Measurements from ENCODE around the gene RBMS3.
"Not testable (repeated sequence)": the region's sequence is repeated elsewhere in the genome, so short reads cannot be mapped to it uniquely, and the experiment has no call there.

RBMS3 gene

DNA sequence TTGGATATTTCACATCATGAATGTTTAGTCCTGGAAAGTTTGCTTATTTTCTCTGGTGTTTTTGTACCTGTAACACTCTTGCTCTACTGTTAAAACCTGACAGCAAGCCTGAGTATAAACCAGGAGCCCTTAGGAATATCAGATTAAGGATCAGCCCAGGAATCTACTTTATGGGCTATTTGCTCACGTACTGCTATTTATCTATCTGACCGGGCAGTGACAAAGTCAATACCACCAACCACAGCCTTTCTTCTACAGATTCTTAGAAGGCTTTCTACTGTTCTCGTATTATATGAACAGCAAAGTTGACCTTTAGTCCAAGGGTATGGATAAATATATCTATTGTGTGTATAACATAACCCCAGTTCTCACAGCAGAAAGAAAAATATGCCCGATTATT lies 521.2 kb downstream of the RBMS3 start:
- no peak for DNase-seq (ENCODE audit: low read depth)

DNA sequence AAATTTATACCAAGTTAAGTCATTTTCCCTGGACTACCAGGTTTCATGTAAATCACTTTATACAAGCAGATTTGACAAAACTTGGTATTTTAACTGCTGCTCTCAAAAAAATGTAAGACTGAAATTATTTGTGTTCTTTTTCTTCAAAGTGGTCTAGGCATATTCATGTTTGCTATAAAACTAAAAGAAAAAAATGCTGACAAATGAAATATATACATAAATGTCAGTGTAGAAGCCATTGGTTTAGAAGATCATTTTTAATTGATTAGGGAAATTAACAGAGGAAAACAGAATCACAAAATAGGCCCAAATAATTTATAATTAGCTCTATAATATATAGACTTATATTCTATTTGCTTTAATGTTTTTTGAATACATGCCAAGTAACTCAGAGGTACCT lies 523.2 kb downstream of the RBMS3 start:
- no peak for DNase-seq (ENCODE audit: low read depth)

GRCh38 chr3:29805757-29806156 lies 524.9 kb downstream of the RBMS3 start:
- no peak for DNase-seq (ENCODE audit: low read depth)

GRCh38 chr3:29808324-29808723 lies 527.5 kb downstream of the RBMS3 start:
- DNase-seq (ENCODE audit: low read depth): not testable (repeated sequence)

- DNase-seq (ENCODE audit: low read depth): peak; percentile 49
Measured at GRCh38 chr3:29822071-29822470, 541.2 kb downstream of the RBMS3 start.

DNA sequence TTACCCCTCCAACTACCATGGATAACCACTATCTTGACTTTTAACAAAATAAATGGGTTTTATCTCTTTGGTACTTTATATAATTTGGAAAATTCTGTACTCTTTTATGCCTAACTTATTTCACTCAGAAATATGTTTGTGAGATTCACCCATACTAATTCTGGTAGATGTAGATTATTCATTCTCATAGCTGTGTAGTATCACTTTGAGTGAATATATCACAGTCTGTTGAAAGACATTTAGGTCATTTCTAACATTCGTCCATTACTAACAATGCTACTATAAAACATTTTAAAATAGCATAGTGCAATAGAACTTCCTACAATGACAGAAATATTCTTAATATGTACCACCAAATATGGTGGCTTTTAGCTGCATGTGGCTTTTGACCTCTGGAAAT lies 542.4 kb downstream of the RBMS3 start:
- DNase-seq (ENCODE audit: low read depth): no peak

- DNase-seq (ENCODE audit: low read depth): no peak
Measured at GRCh38 chr3:29826712-29827111, 545.8 kb downstream of the RBMS3 start.

- DNase-seq (ENCODE audit: low read depth): no peak
Measured at GRCh38 chr3:29827756-29828155, 546.9 kb downstream of the RBMS3 start.

- DNase-seq (ENCODE audit: low read depth): no peak
Measured at GRCh38 chr3:29829340-29829739, 548.5 kb downstream of the RBMS3 start.

- DNase-seq (ENCODE audit: low read depth): no peak
Measured at GRCh38 chr3:29850641-29851040, 569.8 kb downstream of the RBMS3 start.

DNA sequence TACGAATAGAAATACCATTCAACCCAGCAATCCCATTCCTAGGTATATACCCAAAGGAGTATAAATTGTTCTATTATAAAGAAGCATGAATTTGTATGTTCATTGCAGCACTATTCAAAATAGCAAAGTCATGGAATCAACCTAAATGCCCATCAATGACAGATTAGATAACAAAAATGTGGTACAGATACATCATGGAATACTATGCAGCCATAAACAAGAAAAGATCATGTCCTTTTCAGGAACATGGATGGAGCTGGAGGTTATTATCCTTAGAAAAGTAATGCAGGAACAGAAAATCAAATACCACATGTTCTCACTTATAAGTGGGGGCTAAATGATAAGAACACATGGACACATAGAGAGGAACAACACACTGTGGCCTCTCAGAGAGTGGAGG lies 571.9 kb downstream of the RBMS3 start:
- no peak for DNase-seq (ENCODE audit: low read depth)

- DNase-seq (ENCODE audit: low read depth): no peak
Measured at GRCh38 chr3:29853841-29854397, 573.0 kb downstream of the RBMS3 start.

DNA sequence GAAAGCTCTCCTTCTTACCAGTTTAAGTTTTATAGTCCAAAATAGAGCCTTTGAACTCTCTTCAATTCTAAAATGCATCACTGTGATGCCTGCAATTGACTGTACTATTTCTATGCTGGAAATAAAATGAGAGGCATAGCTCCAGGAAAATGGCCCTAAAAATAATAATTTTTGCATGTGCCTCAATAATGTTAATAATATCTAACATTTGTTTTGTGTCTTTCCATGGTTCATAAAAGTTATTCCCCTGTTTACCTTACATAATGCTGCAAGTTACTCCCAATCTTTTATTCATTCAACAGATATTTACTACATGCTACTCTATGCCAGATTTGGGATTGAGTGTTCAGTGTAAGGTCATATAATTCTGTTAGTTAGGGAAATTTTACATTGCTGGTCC lies 574.0 kb downstream of the RBMS3 start:
- DNase-seq (ENCODE audit: low read depth): no peak

DNA sequence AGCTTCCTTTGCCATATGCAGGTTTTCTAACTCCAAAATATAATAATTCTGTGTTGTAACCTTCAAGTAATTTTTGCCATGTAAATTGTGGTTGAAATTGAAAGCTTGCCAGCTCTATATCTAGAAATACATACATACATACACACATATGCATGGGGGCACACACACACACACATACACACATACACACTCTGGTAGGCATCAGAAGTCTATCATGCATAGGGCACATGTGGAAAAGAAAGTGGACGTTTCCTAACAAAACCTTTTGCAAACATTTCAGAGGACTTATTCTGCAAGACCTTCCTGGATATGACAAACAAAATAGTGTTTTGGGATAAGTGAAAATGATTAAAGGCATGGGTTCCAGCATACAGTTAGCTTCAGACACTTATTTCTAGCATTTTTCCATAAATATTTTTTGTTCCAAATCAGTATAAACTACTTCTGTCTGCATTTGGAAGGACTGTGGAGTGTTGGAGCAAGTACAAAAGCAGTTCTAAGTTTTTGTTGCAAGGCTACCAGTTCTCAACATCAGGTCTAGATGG lies 578.9 kb downstream of the RBMS3 start:
- no peak for DNase-seq (ENCODE audit: low read depth)

- no peak for DNase-seq (ENCODE audit: low read depth)
Measured at GRCh38 chr3:29864809-29865208, 583.9 kb downstream of the RBMS3 start.

DNA sequence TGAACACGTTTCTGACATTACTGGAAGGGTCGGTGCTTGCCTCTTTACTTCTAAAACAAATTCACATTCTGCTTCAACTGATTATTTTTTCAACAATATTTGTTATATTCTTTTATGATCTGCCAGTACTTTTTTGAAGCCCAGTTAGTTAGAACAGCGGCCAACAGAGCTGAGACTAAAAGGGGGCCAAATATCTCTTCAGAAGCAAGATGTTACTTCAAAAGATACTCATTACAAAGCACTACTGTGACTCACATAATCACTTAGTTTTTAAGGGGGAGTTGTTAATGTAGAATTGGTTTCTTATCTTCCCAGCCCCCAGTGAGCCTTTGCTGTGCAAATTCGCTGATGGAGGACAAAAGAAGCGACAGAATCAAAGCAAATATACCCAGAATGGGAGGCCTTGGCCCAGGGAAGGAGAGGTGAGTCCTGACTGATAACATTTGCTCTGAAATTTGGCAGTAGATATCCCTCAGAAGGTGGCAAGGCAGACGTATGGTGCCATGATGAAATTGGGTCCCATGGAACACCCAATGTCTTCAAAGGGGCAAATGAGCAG lies 587.8 kb downstream of the RBMS3 start:
- no peak for DNase-seq (ENCODE audit: low read depth)

- no peak for DNase-seq (ENCODE audit: low read depth)
Measured at GRCh38 chr3:29870136-29870535, 589.3 kb downstream of the RBMS3 start.

DNA sequence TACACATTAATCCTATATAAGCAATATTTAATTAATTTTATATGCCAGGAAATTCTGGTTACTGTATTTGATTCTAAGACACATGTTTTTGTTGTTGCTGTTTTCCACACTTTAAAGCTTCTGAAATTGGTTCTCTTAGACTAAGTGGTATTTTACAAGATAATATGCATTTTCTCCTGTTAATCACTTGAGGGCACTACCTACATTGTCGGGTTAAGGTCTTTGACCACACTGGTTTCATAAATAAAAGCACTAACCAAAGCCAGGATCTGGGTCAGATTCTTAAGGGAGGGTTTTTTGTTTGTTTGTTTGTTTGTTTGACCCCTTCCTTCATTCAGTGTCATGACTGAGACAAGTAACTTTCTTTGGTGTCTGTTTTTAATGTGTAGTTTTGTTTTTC lies 590.2 kb downstream of the RBMS3 start:
- no peak for DNase-seq (ENCODE audit: low read depth)

GRCh38 chr3:29880809-29881208 lies 599.9 kb downstream of the RBMS3 start:
- DNase-seq (ENCODE audit: low read depth): no peak

DNA sequence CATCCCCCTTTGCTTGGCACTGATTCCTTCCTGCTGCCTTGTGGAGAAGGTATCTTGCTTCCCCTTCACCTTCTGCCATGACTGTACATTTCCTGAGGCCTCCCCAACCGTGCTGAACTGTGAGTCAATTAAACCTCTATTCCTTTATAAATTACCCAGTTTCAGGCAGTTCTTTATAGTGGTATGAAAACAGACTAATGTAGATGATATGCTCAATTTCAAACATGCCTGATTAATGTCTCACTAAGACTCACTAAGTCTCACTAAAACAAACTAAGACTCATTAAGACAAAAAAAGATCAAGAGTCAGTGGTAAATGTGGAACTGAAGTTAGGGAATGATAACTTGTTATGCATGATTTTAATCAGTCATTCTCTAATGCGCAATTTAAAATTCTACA lies 606.6 kb downstream of the RBMS3 start:
- peak; percentile 6 for DNase-seq (ENCODE audit: low read depth)

DNA sequence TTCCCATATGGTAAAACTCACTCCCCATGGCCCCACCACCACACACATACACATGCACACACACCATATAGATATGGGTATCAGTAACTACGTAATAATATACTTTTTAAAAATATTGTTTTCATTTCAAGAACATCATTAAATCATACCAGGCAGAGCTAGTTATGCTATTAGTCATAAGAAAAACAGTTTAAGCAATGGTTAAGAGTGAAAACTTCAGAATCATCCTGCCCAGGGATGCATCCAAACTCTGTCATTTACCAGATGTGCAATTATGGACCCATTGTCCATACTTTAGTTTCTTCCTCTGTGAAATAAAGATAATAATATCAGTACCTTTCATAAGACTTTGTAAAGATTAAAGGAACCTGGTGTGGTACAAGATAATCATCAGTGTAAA lies 608.3 kb downstream of the RBMS3 start:
- DNase-seq (ENCODE audit: low read depth): peak; percentile 9

GRCh38 chr3:29890801-29891200 lies 609.9 kb downstream of the RBMS3 start:
- no peak for DNase-seq (ENCODE audit: low read depth)

DNA sequence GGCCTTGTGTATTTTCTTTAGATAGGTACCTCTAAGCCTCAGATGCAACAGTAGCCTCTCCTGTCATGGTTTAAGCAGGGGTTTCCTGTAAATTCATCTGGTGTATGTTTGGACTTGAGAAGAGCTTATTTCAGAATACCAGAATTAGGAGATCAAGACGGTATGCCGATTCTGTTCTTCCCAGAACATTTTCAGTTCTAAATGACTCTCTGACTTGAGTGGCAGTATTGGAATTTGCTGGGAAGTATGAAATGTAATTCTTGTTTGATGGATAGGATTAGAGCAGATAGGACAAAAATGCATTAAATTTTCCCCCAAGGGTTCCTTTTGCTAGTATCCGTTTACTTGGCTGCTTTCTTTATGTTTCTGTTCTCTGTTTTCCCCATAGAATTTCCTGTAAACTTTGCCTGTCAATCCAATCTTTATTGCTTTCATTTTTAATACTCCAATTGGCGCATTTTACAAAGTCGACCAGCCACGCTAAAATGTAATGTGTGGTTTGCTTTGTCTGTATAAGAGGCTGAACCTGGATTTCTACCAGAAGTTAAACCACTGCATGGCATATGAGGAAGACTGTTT lies 612.2 kb downstream of the RBMS3 start:
- no peak for DNase-seq (ENCODE audit: low read depth)

DNA sequence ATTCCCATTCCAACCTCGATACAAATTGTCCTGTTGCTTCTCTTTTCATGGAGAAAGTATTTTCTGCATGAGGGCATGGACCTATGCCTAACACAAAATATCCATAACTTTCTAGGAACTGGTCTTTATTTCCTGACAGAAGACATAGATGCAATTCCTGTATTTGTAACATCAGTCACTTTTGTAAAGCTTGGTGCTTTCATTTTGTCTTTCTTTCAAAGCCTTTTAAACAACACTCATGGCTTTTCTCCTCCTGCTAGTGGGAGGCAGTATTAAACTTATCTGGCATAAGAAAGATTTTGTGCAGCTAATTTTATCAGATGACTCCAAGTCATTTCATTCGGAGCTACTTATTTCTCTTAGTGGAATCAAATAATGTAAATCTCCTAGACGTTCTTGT lies 616.0 kb downstream of the RBMS3 start:
- DNase-seq (ENCODE audit: low read depth): no peak
